SKM-1 treated with dmso at 0.1 percent for 144 hours (cell line): ENCODE measurements around the gene PPFIBP2.

Source experiments
- DNase-seq: peaks from one replicate; lab custom pipeline; 2025; ENCODE audit not compliant: unreplicated experiment; lab: John Stamatoyannopoulos, UW

Gene PPFIBP2

DNA sequence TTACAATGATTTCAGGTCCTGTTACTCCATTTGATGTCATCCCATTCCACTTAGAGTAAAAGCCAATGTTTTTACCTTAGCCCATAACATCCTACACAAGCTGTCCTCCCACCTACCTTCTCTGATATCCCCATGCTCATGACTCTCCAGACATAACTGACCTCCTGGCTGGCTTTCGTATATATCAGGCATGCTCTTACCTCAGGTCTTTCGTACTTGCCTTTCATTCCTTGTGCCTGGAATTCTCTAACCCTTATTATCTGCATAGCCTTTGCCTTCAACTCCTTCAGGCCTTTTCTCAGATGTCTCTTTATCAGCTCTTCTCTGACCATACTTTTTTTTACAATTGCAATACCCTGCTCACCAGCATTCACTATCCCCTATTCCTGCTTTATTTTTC, 169.8 kb downstream of the PPFIBP2 start:
- DNase-seq = no peak

DNA sequence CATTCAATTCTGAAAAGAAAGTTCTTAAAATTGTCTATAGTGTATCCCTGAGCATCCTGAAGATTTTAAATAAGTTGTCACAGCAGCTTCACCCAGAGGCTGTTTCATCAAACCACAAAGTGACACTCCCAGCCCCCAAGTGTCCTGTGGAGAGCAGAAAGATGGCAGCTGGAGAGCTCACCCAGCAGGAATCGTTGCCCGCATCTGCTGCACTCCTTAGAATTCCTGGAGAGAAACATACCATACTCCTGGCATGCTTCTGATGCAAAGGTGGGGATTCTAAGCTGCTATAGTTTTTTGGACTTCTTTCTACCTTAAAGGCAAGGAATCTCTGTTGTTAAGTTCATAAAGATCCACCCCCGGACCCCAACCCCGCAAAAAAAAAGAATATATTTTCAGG, 173.0 kb downstream of the PPFIBP2 start:
- no peak for DNase-seq

- DNase-seq = no peak
Observed at GRCh38 chr11:7687386-7687785, 173.6 kb downstream of the PPFIBP2 start.

- DNase-seq = peak; percentile 48
Observed at GRCh38 chr11:7688238-7688826, 174.5 kb downstream of the PPFIBP2 start.

GRCh38 chr11:7689239-7689638, 175.4 kb downstream of the PPFIBP2 start:
- DNase-seq = no peak

DNA sequence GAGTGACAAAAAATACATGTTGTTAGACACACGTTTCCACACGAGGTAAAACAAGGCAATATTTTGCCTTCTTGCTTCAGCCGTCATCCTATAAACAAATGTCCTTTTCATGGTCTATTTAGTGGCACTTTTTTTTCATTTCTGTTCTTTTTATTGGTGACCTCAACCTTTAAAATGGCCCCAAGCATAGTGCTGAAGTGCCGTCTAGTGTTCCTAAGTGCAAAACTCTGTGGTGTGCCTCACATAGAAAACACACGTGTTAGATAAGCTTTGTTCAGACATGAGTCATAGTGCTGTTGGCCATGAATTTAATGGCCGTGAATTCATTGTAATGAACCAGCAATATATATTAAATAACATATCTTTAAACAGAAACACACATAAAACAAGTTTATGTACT, 176.8 kb downstream of the PPFIBP2 start:
- DNase-seq = no peak

- no peak for DNase-seq
Observed at GRCh38 chr11:7691759-7692350, 178.1 kb downstream of the PPFIBP2 start.

- no peak for DNase-seq
Observed at GRCh38 chr11:7692426-7692825, 178.6 kb downstream of the PPFIBP2 start.

DNA sequence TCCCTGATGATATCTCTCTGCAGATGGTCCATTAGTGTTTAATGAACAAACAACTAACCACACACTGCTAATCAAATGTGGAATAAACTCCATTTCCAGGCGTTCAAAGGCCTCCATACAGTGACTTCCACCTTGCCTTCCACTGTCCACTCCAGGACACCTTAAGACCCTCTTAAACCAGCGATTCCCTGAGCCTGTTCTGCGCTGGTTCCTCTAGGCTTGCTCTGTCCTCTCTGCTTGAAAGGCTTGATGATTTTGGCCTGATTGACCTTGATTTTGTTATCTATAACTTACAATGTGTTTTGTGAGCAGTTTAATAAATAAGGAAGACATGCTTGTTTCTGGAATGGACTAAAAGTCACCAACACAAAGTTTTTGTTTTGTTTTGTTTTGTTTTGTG, 180.4 kb downstream of the PPFIBP2 start:
- DNase-seq = no peak

GRCh38 chr11:7696424-7696823, 182.6 kb downstream of the PPFIBP2 start:
- DNase-seq = no peak
